NCI-H1694 treated with DMSO at 0.1 percent for 48 hours (cell line): Measurements from ENCODE around the gene DUSP1.
"Not testable (repeated sequence)": the region's sequence is repeated elsewhere in the genome, so short reads cannot be mapped to it uniquely, and the experiment has no call there.

Experiments
- DNase-seq: peaks from one replicate; lab custom pipeline; 2025; lab: John Stamatoyannopoulos, UW

Gene DUSP1, protein sequence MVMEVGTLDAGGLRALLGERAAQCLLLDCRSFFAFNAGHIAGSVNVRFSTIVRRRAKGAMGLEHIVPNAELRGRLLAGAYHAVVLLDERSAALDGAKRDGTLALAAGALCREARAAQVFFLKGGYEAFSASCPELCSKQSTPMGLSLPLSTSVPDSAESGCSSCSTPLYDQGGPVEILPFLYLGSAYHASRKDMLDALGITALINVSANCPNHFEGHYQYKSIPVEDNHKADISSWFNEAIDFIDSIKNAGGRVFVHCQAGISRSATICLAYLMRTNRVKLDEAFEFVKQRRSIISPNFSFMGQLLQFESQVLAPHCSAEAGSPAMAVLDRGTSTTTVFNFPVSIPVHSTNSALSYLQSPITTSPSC

DNA sequence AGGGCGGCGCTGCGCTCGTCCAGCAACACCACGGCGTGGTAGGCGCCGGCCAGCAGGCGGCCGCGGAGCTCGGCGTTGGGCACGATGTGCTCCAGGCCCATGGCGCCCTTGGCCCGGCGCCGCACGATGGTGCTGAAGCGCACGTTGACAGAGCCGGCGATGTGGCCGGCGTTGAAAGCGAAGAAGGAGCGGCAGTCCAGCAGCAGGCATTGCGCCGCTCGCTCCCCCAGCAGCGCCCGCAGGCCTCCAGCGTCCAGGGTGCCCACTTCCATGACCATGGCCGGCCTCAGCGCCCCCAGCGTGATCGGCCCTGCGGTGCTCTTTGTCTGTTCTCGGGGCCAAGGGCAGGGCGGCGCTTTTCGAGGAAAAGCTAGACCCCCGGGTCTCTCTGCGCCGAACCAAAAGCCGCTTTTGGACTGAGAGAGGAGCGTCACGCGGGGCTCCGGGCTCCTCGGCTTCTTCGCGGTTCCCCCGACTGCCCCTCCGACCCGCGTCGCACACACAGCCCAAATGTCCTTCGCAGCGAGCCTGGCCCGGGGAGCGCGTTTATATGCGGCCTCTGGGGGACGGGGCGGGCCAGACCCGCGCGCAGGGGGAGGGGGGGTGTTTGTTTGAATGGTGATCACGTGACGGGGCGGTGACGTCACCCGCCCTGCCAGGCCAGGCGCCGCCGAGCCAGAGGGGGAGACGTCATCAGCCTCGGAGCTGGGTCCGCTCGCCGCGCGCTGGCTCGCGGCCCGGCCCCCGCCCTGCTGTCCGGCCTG, at the start of gene DUSP1:
Gene DUSP1, minus strand, starts transcription at position 521 of the 764 bp plus-strand sequence. Its CDS starts 243 bp downstream, at position 278.
- peak; percentile 81 for DNase-seq

DNA sequence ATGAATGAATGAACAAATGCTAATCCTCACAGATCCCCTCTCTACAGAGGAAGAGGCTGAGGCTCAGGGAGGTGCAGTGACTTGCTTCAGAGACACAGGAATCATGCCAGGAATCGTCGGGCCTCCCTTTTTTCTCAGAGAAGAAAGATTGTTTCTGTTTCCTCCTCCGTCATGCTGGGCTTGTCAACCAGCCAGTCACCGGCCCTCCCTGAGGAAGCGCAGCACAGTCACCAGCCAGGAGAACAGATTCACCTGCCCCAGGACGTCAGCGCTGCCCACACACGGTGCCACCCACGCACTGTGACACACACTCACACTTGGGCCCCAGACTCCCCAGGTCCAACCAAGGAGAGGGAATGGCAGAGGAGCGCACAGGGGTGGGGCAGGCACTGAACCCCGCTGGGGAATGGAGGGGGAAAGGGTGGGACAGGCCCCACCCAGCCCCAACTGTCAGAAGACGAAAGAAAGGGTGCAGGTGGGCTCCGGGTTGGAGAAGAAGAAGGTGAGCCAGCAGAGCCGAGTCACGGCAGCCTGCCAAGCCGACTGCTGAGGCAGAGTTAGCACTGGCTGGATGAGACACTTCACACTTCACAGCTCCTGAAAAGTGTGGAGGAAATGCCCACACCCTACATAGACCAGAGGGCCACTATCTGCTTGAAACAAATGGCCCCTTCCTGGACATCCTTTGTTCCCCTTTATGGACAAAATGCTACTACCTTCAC, 49.2 kb upstream of the DUSP1 start:
- DNase-seq = no peak

DNA sequence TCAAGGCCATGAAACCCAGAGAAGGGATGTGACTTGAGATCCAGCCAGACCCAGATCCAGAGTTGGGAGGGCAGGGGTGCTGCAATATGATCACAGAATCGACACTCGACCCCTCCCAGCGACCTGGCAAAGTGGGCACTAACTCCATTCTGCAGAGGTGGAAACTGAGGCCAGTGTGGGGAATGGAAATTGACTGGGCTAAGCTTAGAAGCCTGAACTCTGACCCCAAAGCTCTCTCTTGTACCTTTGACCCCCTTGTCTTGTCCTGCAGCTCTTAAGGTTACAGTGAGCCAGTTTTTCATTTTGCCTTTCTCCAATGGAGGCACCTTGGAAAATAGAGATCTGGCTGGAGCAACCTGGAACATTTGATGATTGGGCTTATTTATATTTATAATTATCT, 48.6 kb upstream of the DUSP1 start:
- DNase-seq = no peak

DNA sequence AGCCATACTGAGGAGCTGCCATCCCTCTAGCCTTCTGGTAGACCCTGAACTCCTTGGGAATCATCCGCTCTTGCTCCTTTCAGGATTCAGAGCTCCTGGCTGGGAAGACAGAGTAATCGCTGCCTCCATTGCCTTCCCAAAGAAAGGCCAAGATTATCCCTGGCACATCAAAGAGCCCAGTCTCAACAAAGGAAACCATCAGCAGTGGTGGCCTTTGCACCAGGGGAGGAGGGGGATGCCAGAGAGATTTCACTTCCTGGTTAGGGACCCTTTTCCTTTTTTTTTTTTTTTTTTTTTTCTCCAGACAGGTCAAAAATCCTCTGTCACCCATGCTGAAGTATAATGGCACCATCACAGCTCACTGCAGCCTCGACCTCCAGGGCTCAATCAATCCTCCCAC, 47.1 kb upstream of the DUSP1 start:
- no peak for DNase-seq

DNA sequence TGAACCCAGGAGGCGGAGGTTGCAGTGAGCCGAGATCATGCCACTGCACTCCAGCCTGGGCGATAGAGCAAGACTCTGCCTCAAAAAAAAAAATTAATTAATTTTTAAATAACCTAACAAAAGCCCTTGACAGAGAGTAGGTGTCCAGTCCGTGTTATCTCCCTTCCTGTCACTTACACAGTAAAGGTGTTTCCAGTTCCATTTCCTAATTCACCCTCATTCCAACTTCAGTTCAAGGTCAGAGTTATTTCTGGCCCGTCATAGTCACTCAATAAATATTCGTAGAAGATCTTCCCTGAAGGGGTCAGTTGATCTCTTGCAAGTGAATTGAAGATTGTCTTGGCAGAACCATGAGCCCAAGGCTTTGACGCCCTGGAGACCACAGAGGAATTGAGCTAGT, 46.7 kb upstream of the DUSP1 start:
- no peak for DNase-seq

DNA sequence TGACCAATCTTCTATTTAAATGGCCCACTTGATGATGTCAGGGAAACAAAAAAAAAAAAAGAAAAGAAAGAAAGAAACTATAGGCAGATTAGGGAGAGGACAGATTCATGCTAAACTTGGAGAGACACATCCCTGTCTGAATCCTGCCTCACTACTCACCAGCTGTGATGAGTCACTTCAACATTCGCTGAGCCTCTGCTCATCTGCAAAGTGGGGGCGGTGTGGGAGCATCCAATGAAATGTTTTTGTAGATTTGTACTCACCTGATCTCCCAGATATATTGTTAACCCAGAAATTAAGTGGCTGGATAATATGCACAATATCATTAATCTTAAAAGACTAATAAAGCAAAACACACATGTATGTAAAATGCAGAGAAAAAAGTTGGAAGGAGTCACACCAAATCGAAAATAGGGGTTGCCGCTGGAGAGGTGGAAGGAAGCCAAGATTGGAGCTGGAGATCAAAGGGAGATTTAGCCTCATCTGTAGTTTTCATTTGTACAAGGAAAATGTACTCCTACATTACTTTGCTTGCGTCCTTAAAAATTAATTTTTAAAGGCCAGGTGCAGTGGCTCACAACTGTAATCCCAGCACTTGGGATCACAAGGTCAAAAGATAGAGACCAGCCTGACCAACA, 46.0 kb upstream of the DUSP1 start:
- no peak for DNase-seq

DNA sequence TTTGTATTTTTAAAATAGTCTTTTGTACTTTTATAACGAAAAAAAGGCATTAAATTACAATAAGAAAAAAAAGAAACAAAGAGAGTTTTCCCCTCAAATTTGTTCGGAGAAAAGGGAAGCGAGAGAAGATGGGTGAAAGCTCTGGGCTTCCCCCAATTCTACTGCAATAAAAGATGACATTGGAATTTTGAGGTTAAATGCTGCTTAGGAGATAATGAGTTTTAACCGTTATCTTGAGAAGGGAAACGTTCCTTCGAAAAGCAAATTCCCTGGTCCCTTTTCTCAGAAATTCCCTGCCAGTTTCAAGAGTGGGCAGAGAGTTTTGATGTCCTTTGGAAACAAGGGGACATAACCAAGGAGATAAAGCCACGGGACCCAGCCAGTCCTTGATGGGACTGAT, 44.6 kb upstream of the DUSP1 start:
- no peak for DNase-seq

DNA sequence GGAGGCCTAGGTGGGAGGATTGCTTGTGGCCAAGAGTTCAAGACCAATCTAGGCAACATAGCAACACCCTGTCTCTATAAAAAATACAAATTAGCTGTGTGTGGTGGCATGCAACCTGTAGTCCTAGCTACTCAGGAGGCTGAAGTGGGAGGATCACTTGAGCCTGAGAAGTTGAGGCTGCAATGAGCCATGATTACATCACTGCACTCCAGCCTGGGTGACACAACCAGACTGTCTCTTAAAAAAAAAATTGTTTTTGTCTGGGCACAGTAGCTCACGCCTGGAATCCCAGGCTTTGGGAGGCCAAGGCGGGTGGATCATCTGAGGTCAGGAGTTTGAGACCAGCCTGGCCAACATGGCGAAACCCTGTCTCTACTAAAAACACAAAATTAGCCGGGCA, 40.0 kb upstream of the DUSP1 start:
- DNase-seq = not testable (repeated sequence)

DNA sequence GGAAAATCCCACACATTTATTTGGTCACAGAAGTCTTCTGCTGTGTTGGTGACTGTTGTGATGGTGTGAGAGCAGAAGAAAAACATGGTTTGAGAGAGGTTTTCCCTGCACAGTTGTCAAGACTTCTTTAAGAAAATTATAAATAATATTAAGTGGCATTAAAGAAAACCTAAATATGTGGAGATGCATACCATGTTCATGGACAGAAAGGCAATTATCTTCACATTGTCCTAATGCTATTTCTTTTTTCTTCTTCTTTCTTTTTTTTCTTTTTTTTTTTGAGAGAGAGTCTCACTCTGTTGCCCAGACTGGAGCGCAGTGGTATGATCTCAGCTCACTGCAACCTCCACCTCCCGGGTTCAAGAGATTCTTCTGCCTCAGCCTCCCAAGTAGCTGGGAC, 38.8 kb upstream of the DUSP1 start:
- no peak for DNase-seq

DNA sequence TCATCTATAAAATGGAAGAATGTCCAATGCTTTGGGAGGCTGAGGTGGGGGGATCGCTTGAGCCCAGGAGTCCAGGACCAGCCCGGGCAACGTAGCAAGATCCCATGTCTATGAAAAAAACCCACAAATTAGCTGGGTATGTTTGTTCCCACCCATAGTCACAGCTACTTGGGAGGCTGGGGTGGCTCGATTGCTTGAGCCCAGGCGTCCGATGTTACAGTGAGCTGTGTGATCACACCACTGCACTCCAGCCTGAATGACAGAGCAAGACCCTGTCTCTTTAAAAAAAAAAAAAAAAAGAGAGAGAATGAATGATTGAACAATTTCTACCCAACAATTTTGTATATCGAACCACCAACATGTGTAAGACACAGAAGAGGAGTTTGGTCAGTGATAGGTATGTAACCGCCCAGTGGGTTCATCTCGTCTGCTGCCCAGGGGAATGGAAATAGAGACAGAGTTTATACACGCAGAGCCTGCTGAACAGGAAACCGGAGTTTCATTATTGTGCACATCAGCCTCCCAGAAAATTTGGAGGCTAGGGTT, 36.8 kb upstream of the DUSP1 start:
- no peak for DNase-seq

DNA sequence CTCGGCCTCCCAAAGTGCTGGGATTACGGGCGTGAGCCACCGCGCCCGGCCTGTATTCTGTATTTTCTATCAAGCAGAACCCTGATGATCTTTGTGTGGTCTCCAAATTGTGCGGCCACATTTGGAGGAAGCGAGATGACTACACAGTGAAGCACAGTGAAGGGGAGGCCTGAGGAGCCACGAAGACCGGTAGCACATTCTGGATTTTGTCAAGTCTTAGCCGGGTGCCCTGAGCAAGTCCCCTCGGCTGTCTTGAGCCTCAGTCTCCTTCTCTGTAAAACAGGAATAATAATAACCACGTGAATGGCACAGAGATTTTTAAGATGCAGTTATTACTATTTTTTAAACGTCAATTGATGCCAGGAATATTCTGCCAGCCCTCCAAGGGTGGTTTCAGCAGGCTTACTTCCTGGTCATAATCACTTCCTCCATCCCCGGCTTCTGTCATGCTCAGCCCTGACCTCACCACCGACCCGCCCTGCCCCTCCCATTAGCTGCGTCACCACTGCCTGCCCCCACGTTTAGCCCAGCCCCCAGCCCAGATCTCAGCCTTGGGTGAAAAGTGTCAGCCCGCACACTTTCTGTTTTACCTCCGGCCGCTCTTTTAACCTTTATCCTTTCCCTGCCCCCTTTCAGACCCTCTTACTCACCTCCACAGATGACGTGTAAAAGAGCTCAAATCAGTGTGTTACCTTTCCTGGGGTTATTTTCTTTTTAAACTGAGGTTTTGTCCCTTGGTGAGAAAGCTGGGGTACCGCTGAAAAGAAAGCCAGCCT, 36.1 kb upstream of the DUSP1 start:
- DNase-seq = no peak

DNA sequence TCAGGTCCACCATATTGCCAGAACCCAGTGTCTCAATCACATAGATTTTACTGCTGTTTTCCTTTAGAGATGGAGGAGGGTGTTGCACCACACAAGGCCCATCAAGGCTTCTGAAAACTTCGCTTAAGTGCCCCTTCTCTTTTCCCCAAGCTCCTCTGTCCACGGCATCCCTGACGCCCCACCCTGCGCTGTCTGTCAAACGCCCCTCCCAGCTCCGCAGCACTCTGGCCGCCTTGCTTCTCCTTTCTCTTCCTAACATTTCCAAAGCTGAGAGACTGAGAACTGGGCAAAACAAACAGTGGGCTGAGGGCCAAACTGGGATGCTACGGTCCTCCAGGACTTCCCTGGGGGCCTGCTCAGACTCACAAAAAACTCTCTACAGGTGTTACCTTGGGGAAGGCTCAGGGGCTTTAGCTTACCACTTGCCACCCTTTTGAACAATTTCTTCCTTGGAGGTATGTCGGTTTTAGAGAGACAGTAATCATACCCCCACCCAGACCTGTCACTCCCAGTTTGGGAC, 34.8 kb upstream of the DUSP1 start:
- DNase-seq = no peak

DNA sequence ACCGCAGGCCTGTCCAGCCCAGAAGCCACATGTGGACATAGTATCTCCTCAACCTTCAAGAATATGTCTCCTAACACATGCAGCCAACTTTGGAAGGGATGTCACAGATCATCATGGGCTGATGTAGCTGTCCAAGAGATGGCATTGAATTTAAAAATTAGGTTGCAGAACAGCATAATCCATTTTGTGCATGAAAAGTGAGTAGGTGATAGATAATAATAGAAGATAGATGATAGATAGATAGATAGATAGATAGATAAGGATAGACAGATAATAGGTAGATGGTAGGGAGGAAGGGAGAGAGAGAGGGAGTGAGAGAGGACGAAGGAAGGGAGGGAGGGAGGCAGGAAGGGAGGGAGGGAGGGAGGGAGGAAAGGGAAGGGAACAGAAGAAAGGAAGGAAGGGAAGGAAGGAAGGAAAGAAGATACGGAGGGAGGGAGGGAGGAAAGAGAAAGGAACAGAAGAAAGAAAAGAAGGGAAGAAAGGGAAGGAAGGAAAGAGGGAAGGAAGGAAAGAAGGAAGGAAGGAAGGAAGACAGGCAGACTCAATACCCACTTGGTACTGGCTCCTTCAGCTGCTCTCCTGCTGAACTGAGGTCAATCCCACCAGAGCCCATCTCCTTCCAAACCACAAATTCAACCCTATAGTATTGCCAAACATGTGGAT, 34.2 kb upstream of the DUSP1 start:
- no peak for DNase-seq

DNA sequence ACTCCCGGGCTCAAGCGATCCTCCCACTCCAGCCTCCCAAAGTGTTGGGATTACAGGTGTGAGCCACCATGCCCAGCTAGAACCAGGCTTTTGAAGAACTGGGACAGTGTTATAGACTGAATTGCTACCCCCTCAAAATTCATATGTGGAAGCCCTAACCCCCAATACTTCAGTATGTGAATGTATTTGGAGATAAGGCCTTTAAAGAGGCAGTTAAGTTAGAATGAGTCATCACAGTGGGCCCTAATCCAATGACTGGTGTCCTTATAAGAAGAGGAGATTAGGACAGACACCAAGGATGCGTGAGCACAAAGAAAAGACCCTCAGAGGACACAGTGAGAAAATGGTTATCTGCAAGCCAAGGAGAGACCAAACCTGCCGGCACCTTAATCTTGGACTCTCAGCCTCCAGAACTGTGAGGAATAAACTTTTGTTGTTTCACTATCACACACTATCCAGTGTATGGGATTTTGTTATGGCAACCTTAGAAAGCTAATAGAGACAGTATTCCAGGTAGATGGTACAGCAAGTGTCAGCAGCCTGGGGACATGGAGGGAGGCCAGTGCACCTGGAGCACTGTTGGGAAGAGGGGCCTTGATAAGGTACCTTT, 31.7 kb upstream of the DUSP1 start:
- no peak for DNase-seq

DNA sequence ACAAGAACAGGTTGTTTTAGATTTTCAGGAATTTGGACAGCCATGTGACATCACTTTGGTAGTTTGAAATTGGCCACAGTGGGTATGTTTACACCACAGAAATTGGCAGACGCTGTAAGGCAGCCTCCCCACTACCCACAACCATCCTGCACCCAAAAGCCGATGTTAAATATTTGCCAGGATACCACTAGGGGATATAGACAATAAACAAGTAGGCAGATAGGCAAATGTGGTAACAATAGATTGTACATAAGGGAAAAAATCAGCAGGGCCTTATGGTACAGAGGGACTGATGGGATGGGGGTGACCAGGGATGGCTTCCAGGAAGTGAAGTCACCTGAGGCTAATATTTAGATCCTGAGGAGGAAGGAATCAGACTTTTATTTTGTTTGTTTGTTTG, 31.1 kb upstream of the DUSP1 start:
- DNase-seq = no peak

DNA sequence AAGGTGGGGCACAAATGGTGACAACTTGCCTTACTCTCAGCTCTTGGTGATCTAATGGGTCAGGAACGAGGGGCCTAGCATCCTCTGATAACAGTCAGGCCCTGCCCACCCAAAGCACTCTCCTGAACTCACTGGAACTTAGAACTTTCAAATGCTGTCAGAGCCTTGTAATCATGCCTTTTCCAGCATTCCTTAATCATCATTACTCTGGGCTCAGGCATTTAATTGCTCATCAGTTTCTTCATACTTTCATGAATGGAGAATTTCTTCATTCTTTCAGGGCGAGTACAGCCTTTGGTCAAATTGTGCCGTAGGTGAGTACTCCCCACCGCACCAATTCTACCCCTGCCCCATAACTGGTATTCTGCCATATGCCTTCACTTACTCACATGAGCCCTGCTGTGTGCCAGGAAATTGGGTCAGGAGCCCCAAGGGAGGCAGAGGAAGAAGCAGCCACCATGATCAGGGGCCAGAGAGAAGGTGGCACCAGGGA, 30.2 kb upstream of the DUSP1 start:
- no peak for DNase-seq

DNA sequence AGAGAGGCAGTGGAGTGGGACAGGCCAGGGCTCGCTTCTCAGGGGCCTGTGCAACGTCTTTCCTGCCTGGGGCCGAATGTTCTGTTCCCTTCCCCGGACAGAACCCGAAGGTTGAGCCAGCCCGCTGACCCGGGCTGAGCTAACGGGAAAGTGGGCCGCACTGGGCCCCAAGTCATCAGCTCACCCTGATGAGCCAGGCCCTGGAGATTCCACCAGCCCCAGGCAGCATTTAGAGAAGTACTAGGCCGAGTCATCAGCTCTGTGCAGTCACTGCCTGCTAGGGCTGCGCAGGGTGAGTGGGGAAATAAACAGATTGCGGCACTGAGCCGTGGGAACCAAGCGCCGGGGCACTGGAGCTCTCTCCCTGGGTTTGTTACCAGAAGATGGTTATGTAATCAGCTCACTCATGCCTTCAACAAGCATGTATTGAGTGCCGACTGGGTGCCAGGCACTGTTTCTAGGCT, 29.1 kb upstream of the DUSP1 start:
- no peak for DNase-seq

DNA sequence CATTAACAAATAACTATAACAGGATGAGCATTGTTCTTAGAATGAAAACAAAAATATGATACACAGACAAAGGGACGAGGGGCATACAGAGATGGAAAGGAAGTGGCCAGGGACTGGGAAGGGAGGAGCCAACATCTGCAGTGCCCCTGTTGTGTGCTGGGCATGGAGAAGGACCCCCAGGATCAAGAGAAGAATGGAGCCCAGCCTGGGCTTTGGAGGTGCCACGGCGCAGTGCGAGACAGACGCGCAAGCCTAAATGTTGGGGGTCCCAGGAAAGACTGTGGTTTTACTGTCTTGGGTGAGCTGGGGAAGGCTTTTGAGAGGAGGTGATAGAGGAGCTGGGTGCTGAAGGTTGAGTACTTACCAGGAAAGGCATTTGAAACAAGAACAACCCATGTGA, 28.4 kb upstream of the DUSP1 start:
- no peak for DNase-seq

DNA sequence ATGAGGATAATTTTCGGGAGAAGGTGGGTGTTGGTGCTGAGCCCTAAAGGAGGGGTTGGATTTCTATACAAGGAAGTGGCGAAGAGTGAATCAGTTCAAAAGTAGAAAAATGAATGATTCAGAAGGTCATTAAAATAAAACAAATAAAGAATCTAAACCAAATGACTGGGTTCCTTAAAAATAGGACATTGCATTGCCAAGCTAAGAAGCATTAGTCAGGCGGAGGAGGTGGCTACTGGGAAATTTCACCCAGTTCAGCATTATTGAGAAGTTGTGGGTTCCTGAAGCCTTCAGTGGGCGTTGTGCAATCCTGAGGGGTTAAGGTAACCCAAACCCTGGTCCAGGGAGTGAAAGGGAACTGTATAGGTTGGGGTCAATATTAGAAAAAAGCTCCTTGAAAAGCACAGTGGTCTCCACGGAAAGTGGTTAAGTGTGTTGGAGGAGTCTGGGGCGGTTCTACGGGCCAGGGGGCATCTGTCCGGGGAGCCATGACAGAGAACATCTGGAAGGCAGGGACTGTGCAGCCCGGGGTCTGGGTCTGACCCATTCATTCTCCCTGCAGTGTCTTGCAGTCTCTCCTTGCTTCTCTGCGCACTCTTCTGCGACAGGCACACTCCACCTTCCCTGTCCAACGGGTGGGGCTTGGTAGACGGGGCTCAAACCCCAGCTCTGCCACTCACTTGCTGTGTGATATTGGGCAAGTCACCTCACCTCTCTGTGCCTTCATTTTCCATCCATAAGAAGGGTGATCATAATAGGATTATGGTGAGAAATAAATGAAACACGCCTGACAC, 27.6 kb upstream of the DUSP1 start:
- DNase-seq = no peak
